ENCODE results near the gene MOB3A.

Gene MOB3A

GRCh38 chr19:2103045-2103707, 7.0 kb upstream of the MOB3A start:
- no peak for DNase-seq

GRCh38 chr19:2101417-2102335, 5.5 kb upstream of the MOB3A start:
- no peak for DNase-seq

GRCh38 chr19:2100719-2101061, 4.6 kb upstream of the MOB3A start:
- no peak for DNase-seq

GRCh38 chr19:2099937-2100718, 4.0 kb upstream of the MOB3A start:
- DNase-seq, result no peak

GRCh38 chr19:2099054-2099501, 3.0 kb upstream of the MOB3A start:
- no peak for DNase-seq

- DNase-seq, result no peak
Measured at GRCh38 chr19:2097886-2098327, 1.8 kb upstream of the MOB3A start.

- DNase-seq, result peak; percentile 71
Measured at GRCh38 chr19:2097203-2097885, 1.2 kb upstream of the MOB3A start.

GRCh38 chr19:2096480-2097202, 515 bp upstream of the MOB3A start, which contains the start of gene IZUMO4:
Gene IZUMO4 (plus strand): TSS chr19:2096915. CDS start chr19:2096946, 31 bp downstream.
- peak; percentile 100 for DNase-seq

GRCh38 chr19:2091926-2092525, 4.1 kb downstream of the MOB3A start:
- DNase-seq, result peak; percentile 31

- no peak for DNase-seq
Measured at GRCh38 chr19:2089727-2090053, 6.4 kb downstream of the MOB3A start.

GRCh38 chr19:2089001-2089711, 7.0 kb downstream of the MOB3A start:
- peak; percentile 30 for DNase-seq

GRCh38 chr19:2087621-2088100, 8.5 kb downstream of the MOB3A start:
- peak; percentile 35 for DNase-seq

GRCh38 chr19:2086695-2087620, 9.2 kb downstream of the MOB3A start:
- peak; percentile 81 for DNase-seq

GRCh38 chr19:2084993-2085720, 11.0 kb downstream of the MOB3A start:
- DNase-seq, result peak; percentile 97

GRCh38 chr19:2083174-2083854, 12.8 kb downstream of the MOB3A start:
- peak; percentile 79 for DNase-seq

GRCh38 chr19:2081873-2082810, 14.0 kb downstream of the MOB3A start:
- peak; percentile 62 for DNase-seq

Data from stimulated activated CD4-positive, alpha-beta T cell treated with anti-CD3 and anti-CD28 coated beads, Interleukin-15, amount 100 ng/mL, for 24 hours (primary cell).